AG20443 (cell line): Measurements from ENCODE around the gene OR10D3.
"Not testable (repeated sequence)": the region's sequence is repeated elsewhere in the genome, so short reads cannot be mapped to it uniquely, and the experiment has no call there.

Experiments used
- DNase-seq: peaks from one replicate; pipeline ENCODE4 v3.0.0; 2012; ENCODE audit warnings: low spot score, mixed read lengths

Gene OR10D3

GRCh38 chr11:124183068-124183467 is at the start of gene OR10D3:
TSS of gene OR10D3 (plus strand) at chr11:124183345. CDS start at chr11:124185270, 1,925 bp downstream.
- no peak for DNase-seq

- DNase-seq = no peak
Measured at GRCh38 chr11:124143034-124143433, 40.1 kb upstream of the OR10D3 start.

- no peak for DNase-seq
Measured at GRCh38 chr11:124147951-124148350, 35.2 kb upstream of the OR10D3 start.

GRCh38 chr11:124150684-124151083 is 32.5 kb upstream of the OR10D3 start:
- DNase-seq = no peak

- no peak for DNase-seq
Measured at GRCh38 chr11:124152770-124153407, 30.3 kb upstream of the OR10D3 start.

- DNase-seq = no peak
Measured at GRCh38 chr11:124153821-124154220, 29.3 kb upstream of the OR10D3 start.

GRCh38 chr11:124159481-124159880 is 23.7 kb upstream of the OR10D3 start:
- DNase-seq = no peak

- no peak for DNase-seq
Measured at GRCh38 chr11:124160986-124161385, 22.2 kb upstream of the OR10D3 start.

- no peak for DNase-seq
Measured at GRCh38 chr11:124167826-124168231, 15.3 kb upstream of the OR10D3 start.

GRCh38 chr11:124168796-124169195 is 14.3 kb upstream of the OR10D3 start:
- no peak for DNase-seq

- DNase-seq = not testable (repeated sequence)
Measured at GRCh38 chr11:124170315-124170714, 12.8 kb upstream of the OR10D3 start.

GRCh38 chr11:124170801-124171586 is 12.2 kb upstream of the OR10D3 start:
- DNase-seq = no peak

- DNase-seq = no peak
Measured at GRCh38 chr11:124172101-124172500, 11.0 kb upstream of the OR10D3 start.

- DNase-seq = no peak
Measured at GRCh38 chr11:124172599-124172998, 10.5 kb upstream of the OR10D3 start.

GRCh38 chr11:124174001-124174583 is 9.1 kb upstream of the OR10D3 start:
- peak; percentile 17 for DNase-seq

GRCh38 chr11:124176925-124177715 is 6.0 kb upstream of the OR10D3 start:
- DNase-seq = no peak

GRCh38 chr11:124179310-124179709 is 3.8 kb upstream of the OR10D3 start:
- DNase-seq = no peak

- DNase-seq = no peak
Measured at GRCh38 chr11:124190298-124191139, 7.4 kb downstream of the OR10D3 start.

- DNase-seq = no peak
Measured at GRCh38 chr11:124193221-124194010, 10.3 kb downstream of the OR10D3 start.
